ENCODE measurements around the gene P2RY6.

GRCh38 chr11:73223998-73224730 is 48.0 kb upstream of the P2RY6 start:
- TF ChIP-seq CTCF (IDR thresholded peaks at IDR 0.05) (no peak), POLR2A (IDR thresholded peaks at IDR 0.05) (no peak)
